COR-L47 (cell line): ENCODE measurements around the gene OR8S1.

Source experiments
- DNase-seq: peaks from one replicate; lab custom pipeline; 2025; lab: John Stamatoyannopoulos, UW

OR8S1 gene

DNA sequence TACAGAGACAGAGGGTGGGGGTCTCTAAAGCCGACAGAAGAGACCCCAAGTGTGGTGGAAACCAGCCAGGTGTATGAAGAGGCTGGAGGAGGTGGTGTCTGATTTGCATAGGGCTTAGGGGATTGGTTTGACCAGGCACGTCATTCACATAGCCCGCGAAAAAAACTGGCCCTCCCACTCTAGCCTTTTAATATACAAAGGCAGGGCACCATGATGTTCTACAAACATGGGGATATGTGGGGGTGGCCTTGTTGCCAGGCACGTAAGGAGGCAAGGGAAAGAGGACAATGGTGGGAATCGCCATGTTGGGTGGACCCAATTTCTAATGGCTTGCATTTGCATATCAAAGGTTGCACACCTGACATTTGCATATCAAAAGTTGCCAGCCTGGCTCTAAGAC lies 31.2 kb downstream of the OR8S1 start:
- no peak for DNase-seq

DNA sequence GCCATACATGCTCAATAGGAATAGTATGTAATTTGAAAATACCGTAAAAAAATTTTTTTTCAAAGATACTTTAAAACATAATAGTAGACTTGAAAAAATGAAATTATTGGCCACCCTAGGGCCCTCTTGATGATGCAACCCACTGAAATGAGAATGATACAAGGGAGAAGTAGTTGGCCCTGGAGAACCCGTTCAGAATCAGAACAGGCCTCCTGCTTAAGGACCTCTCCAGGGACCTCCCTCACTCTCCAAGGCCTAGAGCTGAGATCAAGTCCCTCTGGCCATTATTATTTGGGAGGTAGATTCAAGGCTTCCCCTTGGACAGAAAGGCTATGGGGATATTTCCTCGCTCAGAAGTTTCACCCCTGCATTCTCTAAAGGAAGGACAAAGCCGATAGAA lies 32.5 kb downstream of the OR8S1 start:
- no peak for DNase-seq

DNA sequence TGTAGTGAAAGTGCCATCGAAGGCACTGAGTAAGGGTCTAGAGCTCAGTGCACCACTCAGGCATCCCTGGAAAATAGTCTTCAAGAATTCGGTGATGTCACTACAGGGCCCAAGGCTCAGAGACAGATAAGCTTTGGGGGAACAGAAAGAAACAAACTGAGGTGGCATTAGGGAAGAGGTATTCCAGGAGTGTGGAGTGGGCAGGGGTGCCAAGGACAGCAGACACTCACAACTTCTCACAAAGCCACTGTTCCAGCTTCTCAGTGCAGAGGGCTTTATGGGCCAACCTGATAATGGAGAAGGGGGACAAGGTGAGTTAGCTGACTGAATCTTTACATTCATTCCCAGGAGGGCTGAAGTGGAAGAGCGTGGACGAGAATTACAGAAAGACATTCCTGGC lies 42.3 kb downstream of the OR8S1 start:
- DNase-seq: no peak

DNA sequence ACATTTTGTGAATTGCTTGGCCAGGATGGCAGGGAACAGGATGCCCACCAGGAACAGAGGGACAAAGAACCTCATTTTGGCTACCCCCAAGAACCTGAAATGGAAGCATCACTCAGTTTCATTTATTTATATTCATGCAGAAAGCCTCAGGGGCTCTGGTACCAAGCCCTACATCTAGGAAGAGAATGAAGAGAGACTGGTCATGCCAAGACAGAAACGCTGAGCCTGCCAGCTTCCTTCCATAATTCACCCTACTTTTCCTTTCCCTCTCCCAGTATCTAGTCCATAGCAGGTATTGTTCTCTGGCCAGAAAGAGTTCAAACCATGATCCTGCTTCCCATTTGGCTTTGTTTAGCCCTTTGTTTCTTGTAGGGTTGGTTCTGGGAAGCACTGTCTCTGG lies 44.5 kb downstream of the OR8S1 start, which contains the start of gene LALBA:
Gene LALBA (minus strand): TSS at position 101 of the 400 bp plus-strand sequence. CDS start 26 bp downstream, at position 75.
- no peak for DNase-seq

DNA sequence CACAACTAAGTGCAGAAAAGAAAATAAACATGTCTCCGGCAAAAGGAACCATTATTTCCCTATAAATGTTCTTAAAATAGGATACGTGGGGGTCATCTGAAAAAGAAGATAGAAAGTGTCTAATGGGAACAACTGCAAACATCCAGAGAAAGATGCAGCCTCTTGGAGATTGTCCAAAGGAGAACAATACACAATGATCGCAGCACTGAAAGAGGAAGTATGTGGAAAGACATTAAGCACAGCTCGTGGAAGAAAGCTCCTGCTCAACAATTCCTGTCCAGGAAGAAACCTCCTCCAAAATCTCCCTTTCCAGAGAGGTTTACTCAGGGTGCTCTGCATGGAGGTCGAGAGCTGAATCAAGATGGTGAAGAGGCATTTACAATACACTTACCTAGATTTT lies 46.9 kb downstream of the OR8S1 start:
- DNase-seq: no peak
